HepG2 (cell line): Measurements from ENCODE around the gene ACD. TPM values are rescaled to one million over a fixed set of nuclear protein-coding genes. Genes with fewer than 3 reads are reported as not detected.
A peak's percentile ranks its signal among the peaks of the same experiment; 100 is the strongest.

ENCODE experiments used
- BHLHE40 ChIP-seq: IDR thresholded peaks from 2 replicates; pipeline ENCODE4 v1.6.1; 2011; ENCODE audit warnings: low read length, improper control_type of control experiment
- KDM2A ChIP-seq: sonication (generic); formaldehyde crosslinking; IDR thresholded peaks from 2 replicates; pipeline ENCODE4 v1.4.0; 2020; ENCODE audit warnings: low read depth, missing genetic modification reagents, borderline replicate concordance
- KLF16 ChIP-seq, 2 experiments: sonication (generic) in 1 of 2; formaldehyde crosslinking in 1 of 2; IDR thresholded peaks; 2 replicates each; pipeline versions ENCODE4 v1.6.1 to v1.8.0; 2016 to 2023; ENCODE audit warnings: missing genetic modification reagents in 2 of 2, missing compliant biosample characterization in 1 of 2
- MLXIP ChIP-seq: sonication (generic); formaldehyde crosslinking; IDR thresholded peaks from 2 replicates; pipeline ENCODE4 v1.9.0; 2021; ENCODE audit warnings: missing genetic modification reagents, borderline replicate concordance
- PBX3 ChIP-seq: sonication (generic); formaldehyde crosslinking; IDR thresholded peaks from 2 replicates; pipeline ENCODE4 v1.8.1; 2023; ENCODE audit warnings: missing genetic modification reagents, inconsistent platforms, borderline replicate concordance
- SPEN ChIP-seq: sonication (generic); formaldehyde crosslinking; IDR thresholded peaks from 2 replicates; pipeline ENCODE4 v1.5.1; 2020; ENCODE audit warnings: low read depth, mild to moderate bottlenecking, missing genetic modification reagents
- THAP11 ChIP-seq: IDR thresholded peaks from 2 replicates; pipeline ENCODE4 v1.6.1; 2016; ENCODE audit warnings: missing biosample characterization, missing genetic modification reagents
- YY1 ChIP-seq: IDR thresholded peaks from 2 replicates; pipeline ENCODE4 v1.6.1; 2011; ENCODE audit warnings: low read length, low read depth, moderate library complexity, mild to moderate bottlenecking; ENCODE audit not compliant: insufficient read depth, insufficient replicate concordance
- ZBTB4 ChIP-seq: sonication (generic); formaldehyde crosslinking; IDR thresholded peaks from 2 replicates; pipeline ENCODE4 v1.4.0; 2020; ENCODE audit warnings: missing genetic modification reagents, mild to moderate bottlenecking, borderline replicate concordance
- ZNF251 ChIP-seq: sonication (generic); formaldehyde crosslinking; IDR thresholded peaks from 2 replicates; pipeline ENCODE4 v1.9.0; 2021; ENCODE audit warnings: mild to moderate bottlenecking, missing genetic modification reagents
- ZNF343 ChIP-seq: sonication (generic); formaldehyde crosslinking; IDR thresholded peaks from 2 replicates; pipeline ENCODE4 v1.4.0; 2020; ENCODE audit warnings: mild to moderate bottlenecking, missing genetic modification reagents
- ZNF589 ChIP-seq: sonication (generic); formaldehyde crosslinking; conservative IDR thresholded peaks from 2 replicates; pipeline ENCODE4 v1.8.0; 2022; ENCODE audit warnings: mild to moderate bottlenecking, moderate library complexity, missing genetic modification reagents
- ZSCAN22 ChIP-seq: sonication (generic); formaldehyde crosslinking; IDR thresholded peaks from 2 replicates; pipeline ENCODE4 v1.4.0; 2020; ENCODE audit warnings: mild to moderate bottlenecking, missing genetic modification reagents
- polyA plus RNA-seq, 8 experiments: library from polyadenylated mRNA; depleted of rRNA in 3 of 8; stranded (reverse) in 7 of 8; unstranded in 1 of 8; fragments of >200 nt; fragmentation: Illumina TruSeq in 4 of 8; extraction: Trizol in 4 of 8; gene quantifications; 2 replicates each; pipeline versions ENCODE4 v1.2.1 to v1.2.3, GENCODE V29; 2011 to 2016; ENCODE audit warnings: low read depth in 4 of 8, missing spikeins in 1 of 8, mixed read lengths in 1 of 8; ENCODE audit not compliant: insufficient read depth in 1 of 8
- total RNA-seq, 5 experiments: library from RNA; depleted of rRNA; stranded (reverse); fragments of >200 nt; fragmentation: Illumina TruSeq; extraction: Trizol; gene quantifications; 2 replicates each; pipeline ENCODE4 v1.2.3, GENCODE V29; 2016; ENCODE audit warnings: low read depth in 1 of 5
- TF ChIP-seq, protein P1 (sequence below): sonication (generic); formaldehyde crosslinking; IDR thresholded peaks from 2 replicates; pipeline ENCODE4 v1.5.0; 2020; ENCODE audit warnings: mild to moderate bottlenecking, missing genetic modification reagents, borderline replicate concordance
- TF ChIP-seq, protein P2 (sequence below): sonication (generic); formaldehyde crosslinking; IDR thresholded peaks from 2 replicates; pipeline ENCODE4 v1.5.1; 2020; ENCODE audit warnings: missing genetic modification reagents, mild to moderate bottlenecking, borderline replicate concordance

Gene ACD
- total and polyA plus RNA-seq, 2 of the 13 experiments (the other 11 are each of a cell fraction or from before 2014, with no cell fraction given) = 32.6 to 38.3 TPM

GRCh38 chr16:67645397-67646121, 14.5 kb downstream of the ACD start (continued):
- TF ChIP-seq, protein P1, sequence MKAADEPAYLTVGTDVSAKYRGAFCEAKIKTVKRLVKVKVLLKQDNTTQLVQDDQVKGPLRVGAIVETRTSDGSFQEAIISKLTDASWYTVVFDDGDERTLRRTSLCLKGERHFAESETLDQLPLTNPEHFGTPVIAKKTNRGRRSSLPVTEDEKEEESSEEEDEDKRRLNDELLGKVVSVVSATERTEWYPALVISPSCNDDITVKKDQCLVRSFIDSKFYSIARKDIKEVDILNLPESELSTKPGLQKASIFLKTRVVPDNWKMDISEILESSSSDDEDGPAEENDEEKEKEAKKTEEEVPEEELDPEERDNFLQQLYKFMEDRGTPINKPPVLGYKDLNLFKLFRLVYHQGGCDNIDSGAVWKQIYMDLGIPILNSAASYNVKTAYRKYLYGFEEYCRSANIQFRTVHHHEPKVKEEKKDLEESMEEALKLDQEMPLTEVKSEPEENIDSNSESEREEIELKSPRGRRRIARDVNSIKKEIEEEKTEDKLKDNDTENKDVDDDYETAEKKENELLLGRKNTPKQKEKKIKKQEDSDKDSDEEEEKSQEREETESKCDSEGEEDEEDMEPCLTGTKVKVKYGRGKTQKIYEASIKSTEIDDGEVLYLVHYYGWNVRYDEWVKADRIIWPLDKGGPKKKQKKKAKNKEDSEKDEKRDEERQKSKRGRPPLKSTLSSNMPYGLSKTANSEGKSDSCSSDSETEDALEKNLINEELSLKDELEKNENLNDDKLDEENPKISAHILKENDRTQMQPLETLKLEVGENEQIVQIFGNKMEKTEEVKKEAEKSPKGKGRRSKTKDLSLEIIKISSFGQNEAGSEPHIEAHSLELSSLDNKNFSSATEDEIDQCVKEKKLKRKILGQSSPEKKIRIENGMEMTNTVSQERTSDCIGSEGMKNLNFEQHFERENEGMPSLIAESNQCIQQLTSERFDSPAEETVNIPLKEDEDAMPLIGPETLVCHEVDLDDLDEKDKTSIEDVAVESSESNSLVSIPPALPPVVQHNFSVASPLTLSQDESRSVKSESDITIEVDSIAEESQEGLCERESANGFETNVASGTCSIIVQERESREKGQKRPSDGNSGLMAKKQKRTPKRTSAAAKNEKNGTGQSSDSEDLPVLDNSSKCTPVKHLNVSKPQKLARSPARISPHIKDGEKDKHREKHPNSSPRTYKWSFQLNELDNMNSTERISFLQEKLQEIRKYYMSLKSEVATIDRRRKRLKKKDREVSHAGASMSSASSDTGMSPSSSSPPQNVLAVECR = no peak
- TF ChIP-seq KDM2A = 0 out of 2 replicates have a peak, but pooled peaks have one; percentile 31
- TF ChIP-seq THAP11 = no peak
- TF ChIP-seq MLXIP (CRISPR knock-in tag) = no peak
- TF ChIP-seq BHLHE40 = no peak
- TF ChIP-seq ZNF251 (CRISPR knock-in tag) = no peak
- TF ChIP-seq, protein P2, sequence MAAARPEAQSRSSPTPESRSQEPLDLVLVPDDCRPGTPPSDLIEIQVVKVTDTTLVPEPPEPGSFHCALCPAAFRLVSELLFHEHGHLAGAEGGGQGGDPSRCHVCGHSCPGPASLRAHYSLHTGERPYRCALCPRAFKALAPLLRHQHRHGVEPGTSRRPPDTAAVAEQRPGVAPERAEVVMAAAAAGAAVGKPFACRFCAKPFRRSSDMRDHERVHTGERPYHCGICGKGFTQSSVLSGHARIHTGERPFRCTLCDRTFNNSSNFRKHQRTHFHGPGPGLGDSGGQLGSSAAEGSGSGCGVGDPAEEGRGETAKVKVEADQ = no peak
- TF ChIP-seq ZSCAN22 (CRISPR knock-in tag) = no peak
- no peak for TF ChIP-seq ZBTB4 (CRISPR knock-in tag)
- TF ChIP-seq ZNF343 = 0 out of 2 replicates have a peak, but pooled peaks have one; percentile 17
- no peak for TF ChIP-seq PBX3
- TF ChIP-seq ZNF589 (CRISPR knock-in tag) = no peak
- TF ChIP-seq SPEN (CRISPR knock-in tag) = no peak
- 0 out of 4 replicates have a peak, but pooled peaks of 1 of the 2 experiments have one; percentile 29 for TF ChIP-seq KLF16 (CRISPR knock-in tag; IDR thresholded peaks at IDR 0.05)
- TF ChIP-seq YY1 = no peak
